Astrocyte (in vitro differentiated cells and primary cell): ENCODE results near the gene ARHGEF5. TPM values are rescaled to one million over a fixed set of nuclear protein-coding genes. Genes with fewer than 3 reads are reported as not detected.

Source experiments
- DNase-seq: peaks from one replicate; pipeline ENCODE4 v3.0.0-alpha.2; 2010; ENCODE audit warnings: low read depth
- FAIRE-seq: peaks from 2 replicates; lab custom pipeline; 2011; peaks lifted over from hg19 to GRCh38; lab: Jason Lieb, UNC
- H2AFZ ChIP-seq: 2 replicates; pipeline ENCODE4 v1.6.0; 2012; ENCODE audit warnings: low read depth, low read length, inconsistent platforms
- H3K27ac ChIP-seq: 2 replicates; pipeline ENCODE4 v1.5.1; 2011; ENCODE audit warnings: low read depth, low read length, inconsistent platforms
- H3K27me3 ChIP-seq: 2 replicates; pipeline ENCODE4 v1.6.0; 2011; ENCODE audit warnings: low read length, inconsistent platforms; ENCODE audit not compliant: insufficient read depth
- H3K36me3 ChIP-seq: 2 replicates; pipeline ENCODE4 v1.5.1; 2011; ENCODE audit warnings: low read length, inconsistent platforms; ENCODE audit not compliant: insufficient read depth
- H3K4me1 ChIP-seq: 2 replicates; pipeline ENCODE4 v1.5.1; 2011; ENCODE audit warnings: low read length, inconsistent platforms; ENCODE audit not compliant: insufficient read depth
- H3K4me2 ChIP-seq: 2 replicates; pipeline ENCODE4 v1.6.0; 2012; ENCODE audit warnings: low read length, inconsistent platforms
- H3K4me3 ChIP-seq: 2 replicates; pipeline ENCODE4 v1.5.1; 2011; ENCODE audit warnings: low read depth, mild to moderate bottlenecking, low read length, inconsistent platforms; ENCODE audit not compliant: insufficient read depth
- H3K79me2 ChIP-seq: 2 replicates; pipeline ENCODE4 v1.6.0; 2012; ENCODE audit warnings: mild to moderate bottlenecking, low read length, inconsistent platforms; ENCODE audit not compliant: insufficient read depth
- H3K9ac ChIP-seq: 2 replicates; pipeline ENCODE4 v1.6.0; 2012; ENCODE audit warnings: mild to moderate bottlenecking, low read length, inconsistent platforms
- H3K9me3 ChIP-seq: 2 replicates; pipeline ENCODE4 v1.5.1; 2012; ENCODE audit warnings: low read depth, mild to moderate bottlenecking, low read length, inconsistent platforms; ENCODE audit not compliant: insufficient read depth
- H4K20me1 ChIP-seq: 2 replicates; pipeline ENCODE4 v1.6.0; 2012; ENCODE audit warnings: low read length, inconsistent platforms; ENCODE audit not compliant: insufficient read depth
- H3K27ac Mint-ChIP-seq: one replicate; pipeline ENCODE4 v1.8.0; 2021; ENCODE audit warnings: mild to moderate bottlenecking, mixed read lengths; ENCODE audit not compliant: unreplicated experiment
- H3K27me3 Mint-ChIP-seq: one replicate; pipeline ENCODE4 v1.8.0; 2021; ENCODE audit warnings: low read depth, mixed read lengths; ENCODE audit not compliant: unreplicated experiment
- H3K36me3 Mint-ChIP-seq: one replicate; pipeline ENCODE4 v1.8.0; 2021; ENCODE audit warnings: low read depth, mixed read lengths; ENCODE audit not compliant: unreplicated experiment
- H3K4me1 Mint-ChIP-seq: one replicate; pipeline ENCODE4 v1.8.0; 2021; ENCODE audit warnings: low read depth, mixed read lengths; ENCODE audit not compliant: unreplicated experiment
- H3K4me3 Mint-ChIP-seq: one replicate; pipeline ENCODE4 v1.8.0; 2021; ENCODE audit warnings: mild to moderate bottlenecking, moderate library complexity, mixed read lengths; ENCODE audit not compliant: unreplicated experiment
- H3K9me3 Mint-ChIP-seq: one replicate; pipeline ENCODE4 v1.8.0; 2021; ENCODE audit warnings: mild to moderate bottlenecking, mixed read lengths; ENCODE audit not compliant: unreplicated experiment
- CTCF ChIP-seq: IDR thresholded peaks from 2 replicates; pipeline ENCODE4 v1.5.1; 2011; ENCODE audit warnings: low read depth, mild to moderate bottlenecking, inconsistent platforms, low read length, moderate library complexity; ENCODE audit not compliant: insufficient read depth
- EZH2 ChIP-seq: IDR thresholded peaks from 2 replicates; pipeline ENCODE4 v1.6.1; 2012; ENCODE audit warnings: mild to moderate bottlenecking, low read length, inconsistent platforms; ENCODE audit not compliant: insufficient read depth
- total RNA-seq: library from RNA; stranded (reverse); gene quantifications from 2 replicates; pipeline ENCODE4 v1.2.1, GENCODE V29; 2021

The ARHGEF5 gene
- total RNA-seq, 1 donor from 2014 or later: 9.3 TPM

GRCh38 chr7:144403102-144403501, 47.9 kb downstream of the ARHGEF5 start:
- no peaks in the 10 kb centered on the region for H3K4me1 ChIP-seq
- no peak overlapping the region for H3K4me3 Mint-ChIP-seq
- no peak overlapping the region for H3K27ac Mint-ChIP-seq
- H3K79me2 ChIP-seq: no peaks in the 10 kb centered on the region
- H3K36me3 ChIP-seq: no peaks in the 10 kb centered on the region
- H3K36me3 Mint-ChIP-seq: no peaks in the 10 kb centered on the region
- H3K4me3 ChIP-seq: no peak overlapping the region
- H2AFZ ChIP-seq: no peak overlapping the region
- no peaks in the 10 kb centered on the region for H3K9me3 Mint-ChIP-seq
- H3K9me3 ChIP-seq: no peaks in the 10 kb centered on the region
- H3K27ac ChIP-seq: no peak overlapping the region
- DNase-seq: no peak
- H4K20me1 ChIP-seq: no peaks in the 10 kb centered on the region
- H3K4me1 Mint-ChIP-seq: peaks cover 3% of the 10 kb centered on the region
- FAIRE-seq: no peak
- no peak overlapping the region for H3K9ac ChIP-seq
- H3K27me3 Mint-ChIP-seq: peaks cover 26% of the 10 kb centered on the region
- H3K4me2 ChIP-seq: no peak overlapping the region
- TF ChIP-seq EZH2 (no peak), CTCF (no peak)
- no peaks in the 10 kb centered on the region for H3K27me3 ChIP-seq

- Histone ChIP-seq H3K9me3 (no peaks in the 10 kb centered on the region), H3K36me3 (no peaks in the 10 kb centered on the region), H3K27ac (no peak within 1 kb of the TSS), H3K9ac (no peak within 1 kb of the TSS), H3K4me1 (no peaks in the 10 kb centered on the region), H3K4me2 (no peak within 1 kb of the TSS), H3K79me2 (no peaks in the 10 kb centered on the region), H3K4me3 (no peak within 1 kb of the TSS), H2AFZ (no peak within 1 kb of the TSS), H4K20me1 (no peaks in the 10 kb centered on the region), H3K27me3 (no peaks in the 10 kb centered on the region)
- no peaks in the 10 kb centered on the region for H3K9me3 Mint-ChIP-seq
- no peak for DNase-seq
- no peak within 1 kb of the TSS for H3K27ac Mint-ChIP-seq
- TF ChIP-seq CTCF (no peak), EZH2 (no peak)
- no peak within 1 kb of the TSS for H3K4me3 Mint-ChIP-seq
- peaks cover 20% of the 10 kb centered on the region for H3K27me3 Mint-ChIP-seq
- H3K4me1 Mint-ChIP-seq: peaks cover 3% of the 10 kb centered on the region
- no peaks in the 10 kb centered on the region for H3K36me3 Mint-ChIP-seq
- FAIRE-seq: no peak
Measured at GRCh38 chr7:144403649-144404061, 48.5 kb downstream of the ARHGEF5 start, which contains the start of gene NOBOX. Gene NOBOX (minus strand): TSS chr7:144403693.

GRCh38 chr7:144404946-144405345, 49.7 kb downstream of the ARHGEF5 start:
- Mint-ChIP-seq H3K9me3 (no peaks in the 10 kb centered on the region), H3K27ac (no peak overlapping the region), H3K4me3 (no peak overlapping the region), H3K4me1 (peaks cover 3% of the 10 kb centered on the region), H3K27me3 (peaks cover 15% of the 10 kb centered on the region), H3K36me3 (no peaks in the 10 kb centered on the region)
- H3K4me3 ChIP-seq: no peak overlapping the region
- no peaks in the 10 kb centered on the region for H3K4me1 ChIP-seq
- no peak for TF ChIP-seq CTCF
- TF ChIP-seq EZH2: no peak
- no peaks in the 10 kb centered on the region for H3K9me3 ChIP-seq
- no peak overlapping the region for H3K9ac ChIP-seq
- no peak overlapping the region for H3K4me2 ChIP-seq
- no peaks in the 10 kb centered on the region for H3K27me3 ChIP-seq
- H3K79me2 ChIP-seq: no peaks in the 10 kb centered on the region
- H3K36me3 ChIP-seq: no peaks in the 10 kb centered on the region
- FAIRE-seq (no peak), DNase-seq (no peak)
- no peaks in the 10 kb centered on the region for H4K20me1 ChIP-seq
- no peak overlapping the region for H3K27ac ChIP-seq
- no peak overlapping the region for H2AFZ ChIP-seq
